NCI-H146 treated with DMSO at 0.1 percent for 48 hours (cell line): Measurements from ENCODE around the gene GAK.

Experiments used
- DNase-seq: peaks from one replicate; lab custom pipeline; 2025; ENCODE audit not compliant: unreplicated experiment; lab: John Stamatoyannopoulos, UW

Gene GAK

DNA sequence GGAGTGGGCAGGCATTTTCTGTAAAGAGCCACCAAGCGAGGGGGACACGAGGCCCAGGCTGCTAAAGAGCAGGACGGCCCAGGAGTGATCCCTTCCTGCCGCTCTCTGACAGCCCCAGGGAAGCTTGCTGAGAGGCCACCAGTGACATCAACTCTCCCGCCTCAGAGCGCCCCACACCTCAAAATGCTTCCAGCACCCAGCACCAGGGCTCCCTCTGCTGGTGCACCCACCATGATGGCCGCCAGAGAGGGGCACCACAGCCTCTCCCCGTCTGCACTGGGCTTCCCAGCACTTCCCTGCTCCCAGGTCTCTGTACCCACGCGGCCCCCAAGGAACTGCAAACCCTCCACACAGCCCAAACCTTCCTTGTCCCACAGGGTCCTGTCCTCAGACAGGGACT lies 40.4 kb downstream of the GAK start:
- no peak for DNase-seq

DNA sequence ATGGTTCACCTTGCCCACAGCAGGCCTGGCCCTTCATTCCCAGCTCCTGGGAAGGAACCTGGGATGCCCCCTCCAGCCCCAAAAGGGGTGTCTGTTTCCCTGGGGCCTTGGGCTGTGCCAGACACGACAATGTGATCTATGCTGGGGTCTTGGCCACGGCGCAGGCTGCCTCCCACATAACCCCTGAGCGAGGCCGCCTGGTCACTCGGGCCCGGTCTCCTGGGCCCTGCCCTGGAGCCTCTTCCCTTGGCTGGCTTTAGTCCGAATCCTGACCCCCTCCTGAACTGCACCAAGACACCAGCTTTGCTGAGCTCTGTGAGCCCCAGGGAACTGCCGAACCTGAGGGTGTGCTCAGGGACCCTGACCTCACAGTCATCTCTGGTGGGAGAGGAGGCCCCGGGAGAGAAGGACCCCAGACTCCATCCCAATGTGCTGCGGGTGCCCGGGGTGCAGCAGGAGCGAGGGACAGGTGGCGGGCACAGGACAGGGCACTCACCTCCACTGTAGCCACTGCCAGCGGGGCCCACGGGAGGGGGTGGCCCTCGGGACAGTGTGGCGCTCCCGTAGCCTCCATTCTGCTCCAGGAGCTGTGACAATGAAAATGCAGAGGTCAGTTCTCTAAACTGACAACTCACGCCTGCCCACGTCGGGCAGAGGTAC lies 42.0 kb downstream of the GAK start:
- no peak for DNase-seq

DNA sequence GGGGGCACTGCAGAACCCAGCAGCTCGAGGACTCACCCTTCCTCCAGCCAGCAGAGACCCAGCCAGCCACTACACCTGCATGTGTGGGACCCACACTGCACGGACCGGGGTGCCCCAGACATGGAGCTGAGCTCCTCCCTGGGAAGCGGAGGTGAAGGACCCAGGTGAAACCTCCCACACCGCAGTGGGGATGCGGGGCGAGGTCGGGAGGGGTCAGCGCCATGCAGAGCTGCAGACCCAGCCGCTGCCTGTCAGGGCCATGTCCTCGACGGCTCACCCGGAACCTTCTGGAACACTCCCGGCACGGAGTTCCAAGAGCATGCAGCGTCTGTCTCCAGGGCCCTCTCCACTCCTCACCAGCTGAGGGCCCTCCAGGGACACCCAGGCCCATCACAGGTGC lies 42.6 kb downstream of the GAK start:
- no peak for DNase-seq

DNA sequence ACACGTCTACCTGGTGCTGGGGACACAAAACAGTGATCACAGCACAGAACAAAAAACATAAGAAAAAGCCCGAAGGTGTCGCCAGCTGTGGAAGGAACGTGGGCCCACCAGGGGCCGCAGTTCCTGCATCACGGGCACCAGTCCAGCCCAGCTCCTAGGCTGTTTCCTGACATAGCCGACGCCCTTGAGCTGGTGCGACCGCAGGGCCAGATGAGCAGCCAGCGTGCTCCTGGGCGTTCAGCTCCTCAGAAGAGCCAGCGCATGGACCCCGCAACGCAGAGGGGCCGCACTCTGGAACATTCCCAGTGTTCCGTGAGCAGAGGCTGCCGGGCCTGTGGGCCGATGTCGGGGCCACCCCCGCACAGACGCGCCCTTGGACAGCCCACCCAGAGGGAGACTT lies 44.1 kb downstream of the GAK start:
- no peak for DNase-seq

DNA sequence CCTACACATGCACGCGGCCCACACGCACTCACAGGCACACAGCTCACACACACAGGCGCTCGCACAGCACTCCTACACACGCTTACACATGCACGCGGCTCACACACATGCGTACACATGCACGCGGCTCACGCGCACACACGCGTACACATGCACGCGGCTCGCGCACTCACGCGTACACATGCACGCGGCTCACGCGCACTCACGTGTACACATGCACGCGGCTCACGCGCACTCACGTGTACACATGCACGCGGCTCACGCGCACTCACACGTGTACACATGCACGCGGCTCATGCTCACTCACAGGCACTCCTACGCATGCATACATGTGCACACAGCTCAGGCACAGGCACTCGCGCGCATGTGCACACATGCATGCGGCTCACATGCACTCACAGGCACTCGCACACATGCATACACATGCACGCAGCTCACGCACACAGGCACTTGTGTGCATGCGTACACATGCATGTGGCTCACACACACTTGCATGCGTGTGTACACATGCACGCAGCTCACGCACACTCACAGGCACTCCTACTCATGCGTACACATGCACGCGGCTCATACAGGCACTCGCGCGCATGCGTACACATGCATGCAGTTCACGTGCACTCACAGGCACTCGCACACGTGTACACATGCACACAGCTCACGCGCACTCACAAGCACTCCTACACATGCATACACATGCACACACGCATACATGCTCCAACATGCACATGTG lies 44.9 kb downstream of the GAK start:
- no peak for DNase-seq

DNA sequence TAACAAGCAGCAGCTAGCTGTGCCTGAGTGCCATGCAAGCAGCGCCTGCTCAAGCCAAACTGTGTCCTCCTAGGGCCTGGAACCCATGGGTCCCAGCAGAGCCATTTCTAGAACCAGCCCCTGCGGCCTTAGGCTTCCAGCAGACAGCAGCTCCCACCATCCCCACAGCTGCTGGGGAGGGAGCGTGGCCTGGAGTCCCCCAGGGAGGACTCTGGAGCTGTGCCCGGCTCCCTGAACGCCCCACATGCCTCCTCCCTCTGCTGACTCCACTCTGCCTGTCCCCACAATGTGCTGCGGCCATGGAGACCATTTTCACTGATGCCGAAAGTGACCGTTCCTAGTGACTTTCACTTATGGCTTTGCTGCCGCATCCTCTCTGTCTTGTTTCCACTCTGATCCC lies 45.9 kb downstream of the GAK start:
- no peak for DNase-seq

DNA sequence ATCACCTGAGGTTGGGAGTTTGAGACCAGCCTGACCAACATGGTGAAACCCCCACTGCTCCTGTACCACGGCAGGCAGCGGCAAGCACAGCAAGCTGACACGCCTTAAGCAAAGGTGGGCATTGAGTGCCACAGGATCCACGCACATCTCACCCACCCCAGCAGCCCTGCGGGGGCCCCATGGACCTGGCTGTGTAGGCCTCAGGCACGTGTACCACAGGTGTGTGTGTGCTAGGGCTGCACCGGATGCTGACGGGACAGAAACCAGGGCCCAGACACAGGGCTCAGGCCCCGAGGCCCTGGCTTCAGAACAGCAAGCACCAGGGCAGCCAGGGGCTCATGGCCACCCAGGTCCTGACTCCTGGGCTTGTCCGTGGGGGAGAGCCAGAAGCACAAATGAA lies 46.8 kb downstream of the GAK start:
- no peak for DNase-seq

DNA sequence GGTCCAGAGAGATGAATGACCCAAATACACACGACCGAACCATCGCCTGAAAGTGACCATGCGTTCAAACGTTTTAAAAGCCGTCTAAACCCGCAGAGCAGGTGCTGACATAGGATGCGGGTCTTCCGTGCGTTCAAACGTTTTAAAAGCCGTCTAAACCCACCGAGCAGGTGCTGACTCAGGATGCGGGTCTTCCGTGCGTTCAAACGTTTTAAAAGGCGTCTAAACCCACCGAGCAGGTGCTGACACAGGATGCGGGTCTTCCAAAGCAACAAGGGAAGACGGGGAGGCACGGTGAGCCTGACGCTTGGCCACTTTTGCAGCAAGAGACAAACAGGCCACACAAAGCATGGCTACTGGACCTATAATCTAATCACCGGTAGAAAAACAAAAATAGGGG lies 47.2 kb downstream of the GAK start:
- no peak for DNase-seq

DNA sequence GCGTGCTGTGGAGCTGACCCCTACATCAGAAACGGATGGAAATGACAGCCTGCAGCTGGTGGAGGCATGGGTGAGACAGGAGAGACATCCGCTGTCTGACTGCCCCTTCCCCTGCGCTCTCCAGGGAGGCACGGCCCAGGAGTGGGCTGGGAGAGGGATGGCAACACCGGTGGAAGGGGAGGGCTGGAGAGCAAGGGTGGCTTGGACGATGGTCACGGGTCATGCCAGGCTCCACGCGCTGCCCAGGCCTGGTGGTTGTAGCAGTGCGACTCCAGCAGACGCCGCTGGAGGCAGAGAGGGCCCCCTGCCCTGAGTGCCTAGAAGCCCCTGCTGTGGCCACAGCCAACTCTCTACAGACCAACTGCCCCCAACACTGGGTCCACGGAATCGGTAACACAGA lies 47.9 kb downstream of the GAK start:
- DNase-seq: no peak

DNA sequence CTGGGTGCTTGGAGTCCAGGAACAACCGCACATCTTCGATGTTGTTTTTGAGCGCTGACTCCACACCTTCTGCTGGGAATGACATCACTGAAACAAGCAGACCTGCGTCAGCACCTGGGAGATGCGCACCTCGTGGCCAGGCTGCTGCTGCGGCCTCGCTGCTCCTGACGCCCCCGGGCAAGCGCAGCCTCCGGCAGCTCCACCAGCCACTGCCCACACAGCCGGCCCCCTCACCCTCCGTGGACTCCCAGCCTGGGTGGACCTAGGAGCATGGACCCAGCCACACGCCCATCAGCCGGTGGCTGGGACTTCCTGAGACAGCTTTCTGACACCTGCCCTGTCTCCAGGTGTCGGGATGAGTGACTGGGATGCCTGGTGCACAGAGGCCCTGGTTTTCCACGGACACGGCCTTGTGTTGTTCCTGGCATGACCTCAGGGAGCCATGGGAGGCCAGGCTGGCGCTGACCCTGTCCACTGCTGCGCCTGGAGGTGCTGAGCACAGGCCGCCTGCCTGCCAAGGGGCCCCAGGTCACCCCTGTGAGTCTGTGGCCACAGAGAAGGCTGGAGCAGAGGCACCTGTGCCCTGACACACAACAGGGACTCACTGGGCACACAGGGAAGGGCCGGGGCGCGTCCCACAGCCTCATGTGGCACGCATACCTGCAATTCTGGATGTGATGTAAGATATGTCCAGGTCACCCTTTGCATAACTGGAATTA lies 48.6 kb downstream of the GAK start:
- no peak for DNase-seq

DNA sequence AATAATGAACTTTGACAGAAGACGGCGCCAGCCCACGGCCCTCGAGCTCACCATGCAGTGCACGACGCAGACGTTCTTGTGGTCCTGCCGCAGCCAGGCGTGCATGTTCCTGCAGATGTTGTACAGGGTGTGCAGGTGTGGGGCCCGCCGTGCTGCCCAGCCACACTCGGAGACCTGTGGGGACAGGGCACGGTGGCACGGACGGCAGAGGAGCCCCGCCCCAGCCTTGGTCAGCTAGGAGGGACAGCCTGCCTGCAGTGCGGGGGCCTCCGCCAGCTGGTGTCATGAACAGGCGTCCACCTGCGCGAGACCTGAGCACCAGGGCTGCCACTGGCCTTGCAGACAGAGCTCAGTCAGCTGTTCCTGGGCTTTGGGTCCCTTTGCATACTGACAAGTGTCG lies 49.5 kb downstream of the GAK start:
- no peak for DNase-seq

DNA sequence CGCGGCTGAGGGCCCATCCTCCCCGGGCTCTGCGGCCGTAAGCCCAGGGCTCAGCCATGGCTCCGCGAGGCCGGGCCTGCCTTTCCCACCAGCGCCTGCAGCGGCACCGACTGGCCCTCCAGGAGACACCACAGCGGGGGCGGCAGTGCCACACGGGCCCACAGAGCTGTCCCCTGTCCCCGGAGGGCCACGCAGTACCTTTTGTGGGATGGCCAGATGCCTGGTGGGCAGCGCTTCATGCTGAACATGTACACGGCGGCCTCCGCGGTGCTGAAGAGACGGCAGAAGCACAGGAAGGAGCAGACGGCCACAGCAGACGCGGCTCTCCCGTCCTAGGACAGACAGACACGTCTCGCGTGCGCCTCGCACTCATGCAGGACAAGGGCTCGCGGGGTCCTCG lies 50.4 kb downstream of the GAK start:
- DNase-seq: no peak

DNA sequence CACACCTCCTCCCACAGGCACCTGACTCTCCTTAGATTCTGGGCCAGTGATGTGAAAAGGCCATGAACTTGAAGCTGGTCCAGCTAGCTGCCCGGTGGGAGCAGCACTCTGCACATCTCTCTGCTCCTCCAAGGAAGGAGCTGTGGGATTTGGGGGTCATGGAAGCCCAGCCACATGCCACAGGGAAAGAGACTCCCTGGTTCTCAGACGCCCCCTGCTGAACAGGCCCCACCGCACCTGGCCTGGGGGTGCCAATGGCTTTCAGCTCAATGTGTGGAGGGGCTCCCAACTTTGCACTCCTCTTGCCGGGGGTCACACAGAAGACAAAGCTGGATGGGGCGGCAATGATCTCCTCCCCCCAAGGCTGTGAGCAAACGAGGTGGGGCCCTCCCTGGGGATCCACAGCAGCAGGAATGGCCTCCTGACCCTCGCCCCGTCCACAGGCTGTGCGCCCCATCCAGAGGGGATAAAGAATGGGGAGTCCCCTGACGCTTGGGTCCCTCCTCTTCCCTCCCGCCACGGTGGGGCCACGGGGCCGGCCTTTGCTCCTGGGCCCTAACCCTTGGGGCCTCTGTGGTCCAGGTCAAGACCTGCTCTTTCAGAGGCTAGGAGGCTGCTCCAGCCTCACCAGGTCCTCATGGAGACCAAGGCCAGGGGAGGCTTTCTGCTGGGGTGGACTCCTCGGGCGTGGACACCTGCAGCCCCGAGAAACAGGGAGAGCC lies 51.3 kb downstream of the GAK start:
- DNase-seq: no peak

DNA sequence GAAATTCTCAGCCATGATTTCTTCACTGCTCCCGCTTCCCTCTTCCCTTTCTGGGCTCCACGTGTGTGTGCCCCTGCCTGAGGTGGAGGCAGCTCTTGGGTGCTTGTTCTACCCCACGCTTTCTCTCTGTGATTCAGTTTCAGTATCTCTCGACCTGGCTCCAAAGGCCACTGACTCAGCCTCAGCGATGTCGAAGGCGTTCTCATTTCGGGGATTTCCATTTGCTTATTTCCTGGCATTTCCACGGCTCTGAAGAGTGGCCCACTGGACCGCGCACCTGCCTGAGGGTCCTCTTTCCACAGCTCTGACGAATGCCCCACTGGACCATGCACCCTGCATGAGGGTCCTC lies 52.4 kb downstream of the GAK start:
- DNase-seq: no peak

DNA sequence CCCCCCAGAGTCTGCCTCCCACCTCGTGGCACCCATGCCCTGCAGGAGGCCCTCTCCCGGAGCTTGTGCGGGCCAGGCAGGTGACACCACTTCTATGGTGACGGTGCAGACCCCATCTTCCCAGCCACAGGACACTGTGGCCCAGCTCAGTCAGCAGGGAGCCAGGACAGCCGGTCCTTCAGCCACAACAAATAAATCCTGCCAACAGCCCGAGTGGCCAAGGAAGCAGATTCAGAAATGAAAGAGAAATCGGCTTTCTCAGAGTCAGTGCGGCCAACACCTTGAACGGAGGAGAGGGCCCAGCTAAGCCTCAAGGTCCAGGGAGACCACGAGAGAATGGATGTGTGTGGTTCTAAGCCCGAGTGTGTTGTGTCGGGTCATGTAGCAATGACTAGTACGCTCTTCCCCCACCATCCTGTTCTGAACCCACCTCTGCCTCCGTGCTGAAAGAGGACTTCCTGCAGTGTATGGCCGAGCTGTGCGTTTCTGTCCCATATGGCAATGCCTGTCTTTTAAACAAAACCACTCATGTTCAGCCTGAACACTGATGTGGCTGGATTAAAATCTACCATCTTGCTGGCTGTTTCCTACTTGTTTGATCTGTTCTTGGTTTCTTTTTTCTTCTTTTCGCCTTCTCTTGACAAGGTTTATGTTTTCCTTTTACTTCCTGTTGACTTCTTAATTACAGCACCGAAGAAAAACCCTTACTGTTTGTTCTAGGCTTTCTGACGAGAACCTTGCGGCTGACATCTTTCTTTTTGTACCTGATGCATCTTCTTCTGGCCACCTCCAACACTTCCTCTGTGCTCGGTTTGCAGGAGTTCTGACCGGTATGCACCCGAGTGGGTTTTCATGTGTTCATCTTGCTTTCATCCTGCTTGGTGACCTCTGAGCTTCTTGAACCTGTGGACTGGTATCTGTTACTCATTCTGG lies 53.1 kb downstream of the GAK start:
- DNase-seq: no peak

DNA sequence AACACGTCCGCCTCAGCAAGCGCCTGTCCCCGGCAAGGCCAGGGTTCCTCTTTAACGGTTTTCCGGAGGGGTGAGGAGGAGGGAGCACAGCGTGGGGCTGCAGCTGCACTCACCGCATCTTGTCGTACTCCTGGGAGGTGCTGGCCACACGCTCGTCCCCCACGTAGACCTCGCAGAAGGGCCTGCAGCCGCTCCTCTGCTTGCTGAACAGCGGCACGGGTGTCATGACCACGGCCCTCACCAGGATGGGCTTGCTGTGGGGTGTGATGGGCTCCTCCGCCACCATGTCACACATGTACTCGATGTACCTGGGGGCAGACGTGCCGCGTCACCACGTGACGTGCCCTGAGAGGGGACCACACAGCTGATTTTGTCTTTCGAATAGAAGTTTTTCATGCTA lies 54.6 kb downstream of the GAK start:
- no peak for DNase-seq

DNA sequence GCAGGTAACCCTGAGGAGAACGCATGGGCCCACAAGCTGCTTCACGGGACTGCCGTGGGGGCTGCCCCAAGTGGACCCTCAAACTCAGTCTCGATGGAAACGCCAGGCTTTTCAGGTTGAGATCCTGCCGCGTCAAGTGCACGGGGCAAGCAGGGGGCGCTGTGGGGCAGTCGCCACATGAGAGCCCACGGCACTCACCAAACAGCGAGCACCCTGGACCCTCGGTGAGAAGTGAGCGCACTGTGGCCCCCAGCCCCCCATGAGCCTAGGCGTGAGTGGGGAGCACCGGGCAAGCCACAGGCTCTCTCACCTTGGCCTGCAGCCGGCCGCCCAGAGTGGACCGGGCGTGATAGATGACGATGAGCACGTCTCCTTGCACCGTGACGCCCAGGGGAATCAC lies 55.3 kb downstream of the GAK start:
- DNase-seq: no peak

DNA sequence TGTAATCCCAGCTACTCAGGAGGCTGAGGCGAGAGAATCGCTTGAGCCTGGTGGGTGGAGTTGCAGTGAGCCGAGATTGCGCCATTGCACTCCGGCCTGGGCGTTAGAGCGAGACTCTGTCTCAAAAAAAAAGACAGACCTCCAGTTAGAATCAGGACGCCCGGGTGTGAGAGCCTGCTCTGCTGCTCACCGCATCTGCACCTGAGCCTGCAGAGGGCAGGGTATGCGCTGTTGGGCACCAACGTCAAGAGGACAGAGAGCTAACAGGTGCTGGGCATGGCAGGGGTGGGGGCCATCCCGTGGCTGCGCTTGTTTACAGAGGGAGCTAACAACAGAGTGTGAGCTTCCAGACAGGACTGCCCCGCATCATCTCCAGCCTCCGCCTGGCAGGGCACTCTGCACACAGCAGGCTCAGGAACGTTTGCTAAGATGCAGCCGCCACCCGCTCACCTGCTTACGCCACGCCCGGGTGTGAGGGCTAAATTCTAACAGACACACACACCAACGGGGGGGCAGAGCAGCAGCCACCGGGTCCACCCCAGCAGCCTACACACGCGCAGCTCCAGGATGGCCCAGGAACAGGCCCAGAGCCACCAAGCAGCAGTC lies 56.2 kb downstream of the GAK start:
- DNase-seq: no peak

DNA sequence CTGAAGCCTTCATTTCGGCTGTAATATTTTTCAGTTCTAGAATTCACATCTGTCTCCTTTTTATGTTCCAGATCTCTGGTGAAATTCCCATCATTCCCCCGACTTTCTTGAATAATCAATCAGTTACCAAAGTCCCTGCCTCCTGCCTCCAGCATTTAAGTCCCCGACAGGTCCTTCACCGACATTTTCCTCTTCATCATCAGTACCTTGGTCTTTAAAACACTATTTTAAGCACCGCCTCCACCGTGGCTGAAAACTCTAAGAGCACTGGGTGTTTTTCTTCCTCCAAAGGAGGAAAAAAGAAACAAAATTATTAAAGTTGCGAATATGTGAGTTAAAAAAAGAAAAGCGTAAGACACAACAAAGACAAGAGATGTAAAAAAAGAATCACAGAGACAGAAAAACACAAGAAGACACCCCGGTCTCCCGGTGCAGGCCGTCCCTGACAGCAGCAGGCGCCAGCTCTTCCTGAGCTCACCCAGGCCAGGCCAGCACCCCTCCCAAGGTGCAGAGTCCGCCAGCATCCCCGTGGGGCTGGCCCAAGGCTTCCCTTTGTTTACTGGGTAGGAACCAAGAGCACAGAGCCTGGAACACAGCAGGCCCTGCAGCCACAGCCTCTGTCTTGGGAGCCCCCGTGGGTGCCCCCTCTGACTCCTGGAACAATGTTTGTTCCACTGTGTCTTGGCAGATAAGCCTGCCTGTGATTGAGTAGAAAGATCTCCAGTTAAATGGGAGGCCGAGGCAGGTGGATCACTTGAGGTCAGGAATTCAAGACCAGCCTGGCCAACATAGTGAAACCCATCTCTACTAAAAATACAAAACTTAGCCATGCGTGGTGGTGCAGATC lies 56.9 kb downstream of the GAK start:
- no peak for DNase-seq
